GM12801 (cell line): ENCODE data around the gene TENT4B.

Experiments
- TF ChIP-seq, protein P1 (sequence below): IDR thresholded peaks from one replicate; pipeline ENCODE4 v1.5.1; 2011; ENCODE audit warnings: control low read depth; ENCODE audit not compliant: insufficient read length; ENCODE audit errors: extremely low read depth

Gene TENT4B

DNA sequence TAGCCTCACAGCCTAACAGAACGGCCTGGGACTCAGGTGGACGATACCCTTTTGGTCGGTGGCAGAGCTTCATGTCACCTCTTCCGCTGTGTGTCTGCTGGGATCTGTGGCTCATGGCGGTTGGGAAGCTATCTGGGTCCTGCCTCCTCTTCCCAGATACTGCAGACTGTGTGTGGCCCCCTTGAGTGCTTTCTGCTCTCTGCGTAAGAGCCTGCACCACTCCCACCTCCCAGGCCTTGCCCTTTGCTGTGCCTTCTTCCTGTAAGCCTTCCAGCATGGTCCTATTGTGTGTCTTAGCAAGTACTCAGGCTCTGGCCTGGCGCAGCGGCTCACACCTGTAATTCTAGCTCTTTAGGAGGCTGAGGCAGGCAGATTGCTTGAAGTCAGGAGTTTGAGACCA, 95.7 kb downstream of the TENT4B start:
- TF ChIP-seq, protein P1, sequence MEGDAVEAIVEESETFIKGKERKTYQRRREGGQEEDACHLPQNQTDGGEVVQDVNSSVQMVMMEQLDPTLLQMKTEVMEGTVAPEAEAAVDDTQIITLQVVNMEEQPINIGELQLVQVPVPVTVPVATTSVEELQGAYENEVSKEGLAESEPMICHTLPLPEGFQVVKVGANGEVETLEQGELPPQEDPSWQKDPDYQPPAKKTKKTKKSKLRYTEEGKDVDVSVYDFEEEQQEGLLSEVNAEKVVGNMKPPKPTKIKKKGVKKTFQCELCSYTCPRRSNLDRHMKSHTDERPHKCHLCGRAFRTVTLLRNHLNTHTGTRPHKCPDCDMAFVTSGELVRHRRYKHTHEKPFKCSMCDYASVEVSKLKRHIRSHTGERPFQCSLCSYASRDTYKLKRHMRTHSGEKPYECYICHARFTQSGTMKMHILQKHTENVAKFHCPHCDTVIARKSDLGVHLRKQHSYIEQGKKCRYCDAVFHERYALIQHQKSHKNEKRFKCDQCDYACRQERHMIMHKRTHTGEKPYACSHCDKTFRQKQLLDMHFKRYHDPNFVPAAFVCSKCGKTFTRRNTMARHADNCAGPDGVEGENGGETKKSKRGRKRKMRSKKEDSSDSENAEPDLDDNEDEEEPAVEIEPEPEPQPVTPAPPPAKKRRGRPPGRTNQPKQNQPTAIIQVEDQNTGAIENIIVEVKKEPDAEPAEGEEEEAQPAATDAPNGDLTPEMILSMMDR: no peak

DNA sequence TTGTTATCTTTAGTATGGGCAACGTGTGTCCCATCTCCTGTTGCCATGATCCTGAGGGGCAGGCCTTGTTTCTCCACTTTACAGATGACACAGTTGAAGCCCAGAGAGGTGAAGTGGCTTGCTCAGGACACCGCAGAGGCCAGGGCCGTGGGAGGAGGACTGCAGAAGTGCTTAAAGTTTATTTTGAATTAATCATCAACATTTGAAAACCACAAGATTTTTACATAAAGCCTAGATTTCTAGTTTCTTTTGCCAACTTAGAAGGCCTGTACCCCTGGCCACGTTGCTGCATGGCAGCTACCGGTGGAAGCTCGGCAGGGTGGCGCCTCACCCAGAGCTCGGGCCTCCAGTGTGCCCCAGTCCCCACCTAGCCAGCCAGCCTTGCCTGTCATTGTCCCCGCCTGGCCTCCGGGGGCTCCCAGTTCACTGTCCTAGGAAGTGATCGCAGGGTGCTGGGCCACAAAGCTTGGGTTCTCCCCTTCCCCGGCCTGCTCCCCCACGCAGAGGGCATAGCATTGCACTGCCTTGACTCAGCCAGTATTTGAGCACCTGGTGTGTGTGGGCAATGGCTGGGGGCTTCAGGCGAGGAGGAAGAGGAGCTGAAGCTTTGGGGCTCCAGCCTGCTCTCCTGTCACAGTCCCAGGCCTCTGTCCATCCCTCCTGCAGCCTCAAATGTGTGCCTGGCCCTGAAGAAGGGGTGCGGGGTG, 98.4 kb downstream of the TENT4B start:
- TF ChIP-seq, protein P1: no peak

DNA sequence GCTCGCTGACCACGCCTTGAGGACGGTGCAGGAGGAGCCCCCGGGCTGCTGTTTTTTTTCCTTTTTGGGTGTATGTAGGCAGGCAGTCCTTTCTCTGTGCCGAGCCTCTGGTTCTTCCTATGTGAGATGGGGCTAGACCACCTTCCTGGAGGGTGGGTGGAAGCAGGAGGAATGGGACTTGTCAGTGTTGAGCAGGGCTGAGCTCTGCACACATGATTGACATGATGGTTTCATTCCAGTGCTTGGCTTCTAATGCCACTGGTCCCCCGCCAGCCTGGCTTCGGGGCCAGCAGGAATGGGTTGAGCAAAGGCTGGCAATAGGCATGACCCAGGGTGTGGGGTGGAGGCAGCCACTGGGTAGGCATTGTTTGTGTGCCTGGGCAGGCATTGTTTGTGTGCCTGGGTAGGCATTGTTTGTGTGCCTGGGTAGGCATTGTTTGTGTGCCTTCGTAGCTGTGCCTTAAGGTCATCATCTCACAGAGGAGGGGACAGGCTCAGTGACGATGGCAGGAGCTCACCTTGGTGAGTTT, 99.0 kb downstream of the TENT4B start:
- TF ChIP-seq, protein P1: no peak

DNA sequence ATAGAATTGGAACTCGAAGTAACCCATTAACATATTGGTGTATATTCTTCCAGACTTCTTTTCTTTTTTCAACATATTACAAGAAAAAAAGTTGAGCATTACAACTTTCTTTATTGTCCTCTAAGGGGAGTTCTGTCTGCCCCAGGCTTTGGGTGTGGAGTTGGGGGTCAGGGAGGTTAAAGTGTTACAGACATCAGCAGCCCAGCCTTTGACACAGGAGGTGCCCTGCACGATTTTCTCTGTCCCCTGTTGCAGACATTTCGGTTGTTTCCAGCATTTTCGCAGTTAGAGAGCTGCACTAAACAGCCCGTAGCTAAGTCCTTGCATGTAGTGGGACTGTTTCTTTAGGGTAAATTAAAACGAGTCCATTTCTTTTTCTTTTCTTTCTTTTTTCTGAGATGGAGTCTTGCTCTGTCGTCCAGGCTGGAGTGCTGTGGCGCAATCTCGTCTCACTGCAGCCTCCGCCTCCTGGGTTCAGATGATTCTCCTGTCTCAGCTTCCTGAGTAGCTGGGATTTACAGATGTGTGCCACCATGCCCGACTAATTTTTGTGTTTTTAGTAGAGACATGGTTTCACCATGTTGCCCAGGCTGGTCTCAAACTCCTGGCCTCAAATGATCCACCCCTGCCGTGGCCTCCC, 99.9 kb downstream of the TENT4B start:
- TF ChIP-seq, protein P1: no peak

DNA sequence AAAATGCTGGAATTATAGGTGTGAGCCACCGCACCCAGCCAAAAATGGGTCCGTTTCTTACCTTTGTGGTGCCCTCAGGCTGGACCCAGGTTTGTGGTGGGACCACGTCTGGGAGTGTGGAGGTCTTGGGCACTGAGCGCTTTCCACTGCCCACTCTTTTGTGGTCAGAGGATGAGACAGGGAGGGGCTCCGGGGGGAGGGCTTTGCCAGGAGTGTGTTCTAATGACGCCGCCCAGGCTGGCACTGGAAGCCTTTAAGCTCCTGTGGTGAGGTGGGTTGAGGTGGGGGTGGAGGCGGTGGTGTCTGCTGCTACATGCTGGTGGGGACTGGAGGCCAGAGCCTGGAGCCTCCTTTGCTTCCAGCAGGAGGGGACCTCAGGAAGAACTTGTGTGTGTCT, 100.4 kb downstream of the TENT4B start:
- TF ChIP-seq, protein P1: no peak

DNA sequence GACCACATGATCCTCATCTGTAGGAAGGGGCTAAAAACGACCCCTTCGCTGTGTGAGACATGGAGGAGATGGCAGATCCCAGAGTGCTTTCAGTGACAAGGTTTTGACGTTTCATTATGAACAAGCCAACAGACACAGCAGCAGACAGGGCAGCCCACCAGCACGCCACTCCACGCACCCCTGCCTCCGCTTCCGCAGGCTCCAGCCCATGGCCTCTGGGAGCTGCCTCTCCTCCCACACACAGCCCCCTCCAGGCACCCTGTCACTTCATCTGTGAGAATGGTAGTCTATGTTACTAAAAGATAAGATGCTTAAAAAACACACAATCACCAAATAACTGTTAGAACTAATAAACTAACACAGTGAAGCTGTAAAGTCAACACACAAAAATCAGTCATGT, 101.0 kb downstream of the TENT4B start:
- TF ChIP-seq, protein P1: no peak

DNA sequence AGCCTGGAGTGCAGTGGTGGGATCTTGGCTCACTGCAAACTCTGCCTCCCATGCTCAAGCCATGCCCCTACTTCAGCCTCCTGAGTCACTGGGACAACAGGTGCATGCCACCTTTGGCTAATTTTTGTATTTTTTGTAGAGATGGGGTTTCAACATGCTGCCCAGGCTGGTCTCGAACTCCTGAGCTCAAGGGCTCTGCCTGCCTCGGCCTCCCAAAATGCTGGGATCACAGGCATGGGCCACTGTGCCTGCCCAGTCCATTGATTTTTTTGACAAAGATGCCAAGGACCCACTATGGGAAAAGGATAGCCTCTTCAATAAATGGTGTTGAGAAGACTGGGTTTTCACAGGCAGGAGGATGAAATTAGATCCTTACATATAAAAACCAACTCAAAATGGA, 102.4 kb downstream of the TENT4B start:
- TF ChIP-seq, protein P1: no peak
